Measurements from ENCODE around the gene TMEM253.
A peak's percentile ranks its signal among the peaks of the same experiment; 100 is the strongest.

The TMEM253 gene

DNA sequence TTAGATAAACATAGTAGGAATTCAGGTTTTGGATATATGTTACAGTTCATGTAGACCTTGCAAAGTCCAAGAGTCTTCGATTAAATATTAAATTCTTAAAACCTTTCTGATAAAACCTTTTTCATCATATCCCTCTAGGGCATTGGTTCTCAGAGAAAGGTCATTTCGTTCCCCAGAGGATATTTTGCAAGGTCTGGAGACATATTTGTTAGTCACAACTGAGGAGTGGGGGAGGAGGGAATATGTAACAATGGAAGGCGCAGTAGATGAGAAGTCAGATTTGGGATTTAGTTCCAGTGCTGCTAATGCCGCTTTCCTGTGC is 5.3 kb downstream of the TMEM253 start:
- no peak for DNase-seq (ENCODE audit: low spot score in 2 of 2)
- peaks cover 25% of the 10 kb centered on the region for H3K4me1 Mint-ChIP-seq
- no peak overlapping the region for H3K27ac Mint-ChIP-seq (ENCODE audit: low read depth)
- no peak for ATAC-seq (replicated peaks; ENCODE audit: extremely low read depth, poor library complexity, severe bottlenecking)
- H3K4me3 Mint-ChIP-seq: no peak overlapping the region
- H3K9me3 Mint-ChIP-seq: no peaks in the 10 kb centered on the region
- peaks cover 7% of the 10 kb centered on the region for H3K36me3 Mint-ChIP-seq (ENCODE audit: insufficient read depth)
- no peaks in the 10 kb centered on the region for H3K27me3 Mint-ChIP-seq

DNA sequence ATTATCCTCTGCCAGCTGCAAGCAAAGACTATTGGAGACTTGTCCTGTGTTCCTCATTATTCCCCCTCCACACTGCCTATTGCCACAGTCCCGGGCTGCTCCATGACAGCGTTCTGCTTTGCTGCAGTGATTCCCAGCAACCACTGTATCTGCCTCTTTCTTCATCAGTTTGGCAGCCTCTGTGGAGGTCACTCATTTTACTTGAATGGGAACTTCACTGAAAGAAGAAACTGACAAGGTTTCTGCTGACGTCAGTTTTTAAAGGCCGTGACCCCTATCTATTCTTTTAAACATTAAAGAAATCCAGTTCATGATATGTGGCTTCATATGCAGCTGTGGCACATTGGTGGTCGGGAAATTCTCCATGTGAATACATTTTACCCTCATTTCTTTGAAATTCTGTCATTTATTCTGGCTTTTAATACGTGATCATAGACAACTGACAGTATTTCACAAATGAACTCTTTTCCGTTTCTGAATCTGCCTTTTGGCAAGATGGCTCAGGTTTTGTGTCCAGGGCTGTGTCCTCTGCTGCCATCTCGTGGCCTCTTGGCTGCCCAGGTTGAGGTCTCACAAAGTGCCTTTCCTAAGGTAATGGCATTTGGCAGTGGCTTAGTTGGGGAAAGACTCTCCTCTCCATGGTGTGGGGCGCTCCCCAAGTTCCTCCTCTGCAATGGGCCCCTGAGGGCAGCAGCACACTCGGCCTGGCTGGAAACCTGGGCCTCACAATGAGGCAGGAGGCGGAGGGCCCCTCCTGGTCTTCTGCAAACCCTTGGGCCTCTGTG is 5.8 kb downstream of the TMEM253 start:
- no peak overlapping the region for H3K27ac Mint-ChIP-seq (ENCODE audit: low read depth)
- ATAC-seq (replicated peaks; ENCODE audit: extremely low read depth, poor library complexity, severe bottlenecking): no peak
- H3K36me3 Mint-ChIP-seq (ENCODE audit: insufficient read depth): peaks cover 6% of the 10 kb centered on the region
- peak; percentile 66 to 67 for DNase-seq (ENCODE audit: low spot score in 2 of 2)
- H3K27me3 Mint-ChIP-seq: no peaks in the 10 kb centered on the region
- H3K4me3 Mint-ChIP-seq: no peak overlapping the region
- H3K4me1 Mint-ChIP-seq: peaks cover 25% of the 10 kb centered on the region
- no peaks in the 10 kb centered on the region for H3K9me3 Mint-ChIP-seq

DNA sequence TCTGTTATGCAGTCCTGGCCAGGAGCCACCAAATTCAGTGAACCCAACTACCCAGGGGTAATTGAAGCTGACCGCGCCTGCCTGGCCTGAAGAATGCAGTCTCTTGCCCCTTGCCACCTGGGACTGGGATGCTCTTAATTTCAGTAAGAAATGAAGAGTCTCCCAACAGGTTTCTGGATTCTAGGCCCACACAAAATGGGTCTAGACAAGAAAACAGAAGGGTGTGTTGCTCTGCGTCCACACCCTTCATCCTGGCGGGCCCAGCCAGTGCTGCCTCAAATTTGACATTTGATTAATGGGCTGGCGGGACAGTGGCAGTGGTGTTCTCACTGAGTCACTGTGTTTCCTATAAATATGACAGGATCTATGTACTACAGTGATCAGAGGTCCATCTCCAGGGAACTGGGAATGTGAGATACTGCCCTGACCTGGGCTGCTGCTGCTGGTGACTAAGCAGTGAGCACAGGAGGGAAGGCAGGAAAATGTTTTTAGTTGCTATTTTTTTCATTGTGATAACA is 6.5 kb downstream of the TMEM253 start:
- Mint-ChIP-seq H3K27me3 (no peaks in the 10 kb centered on the region), H3K9me3 (no peaks in the 10 kb centered on the region), H3K27ac (ENCODE audit: low read depth) (no peak overlapping the region), H3K36me3 (ENCODE audit: insufficient read depth) (peaks cover 4% of the 10 kb centered on the region), H3K4me1 (peaks cover 22% of the 10 kb centered on the region), H3K4me3 (no peak overlapping the region)
- DNase-seq (ENCODE audit: low spot score in 2 of 2) (no peak), ATAC-seq (replicated peaks; ENCODE audit: extremely low read depth, poor library complexity, severe bottlenecking) (no peak)

DNA sequence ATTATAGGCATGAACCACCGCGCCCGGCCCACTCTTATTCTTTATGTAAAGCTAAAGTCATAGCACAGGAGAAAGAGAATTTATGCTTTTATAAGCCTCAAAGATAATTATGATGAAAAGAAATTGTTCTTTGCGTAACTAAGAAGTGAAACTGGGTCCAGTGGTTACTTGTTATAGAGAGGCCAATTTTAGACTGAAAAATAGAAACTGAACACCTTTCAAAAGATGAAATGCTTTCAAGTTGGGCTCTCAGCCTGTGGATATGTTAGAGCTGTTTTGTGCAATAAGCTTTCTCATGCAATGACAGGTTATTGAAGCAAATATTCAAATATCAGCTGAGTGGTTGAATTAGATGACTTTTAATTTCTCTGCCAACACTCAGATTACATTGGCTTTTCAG is 7.9 kb downstream of the TMEM253 start:
- DNase-seq (ENCODE audit: low spot score in 2 of 2): no peak
- H3K4me3 Mint-ChIP-seq: no peak overlapping the region
- H3K27ac Mint-ChIP-seq (ENCODE audit: low read depth): no peak overlapping the region
- no peaks in the 10 kb centered on the region for H3K9me3 Mint-ChIP-seq
- ATAC-seq (replicated peaks; ENCODE audit: extremely low read depth, poor library complexity, severe bottlenecking): no peak
- peaks cover 13% of the 10 kb centered on the region for H3K4me1 Mint-ChIP-seq
- H3K27me3 Mint-ChIP-seq: no peaks in the 10 kb centered on the region
- peaks cover 4% of the 10 kb centered on the region for H3K36me3 Mint-ChIP-seq (ENCODE audit: insufficient read depth)

DNA sequence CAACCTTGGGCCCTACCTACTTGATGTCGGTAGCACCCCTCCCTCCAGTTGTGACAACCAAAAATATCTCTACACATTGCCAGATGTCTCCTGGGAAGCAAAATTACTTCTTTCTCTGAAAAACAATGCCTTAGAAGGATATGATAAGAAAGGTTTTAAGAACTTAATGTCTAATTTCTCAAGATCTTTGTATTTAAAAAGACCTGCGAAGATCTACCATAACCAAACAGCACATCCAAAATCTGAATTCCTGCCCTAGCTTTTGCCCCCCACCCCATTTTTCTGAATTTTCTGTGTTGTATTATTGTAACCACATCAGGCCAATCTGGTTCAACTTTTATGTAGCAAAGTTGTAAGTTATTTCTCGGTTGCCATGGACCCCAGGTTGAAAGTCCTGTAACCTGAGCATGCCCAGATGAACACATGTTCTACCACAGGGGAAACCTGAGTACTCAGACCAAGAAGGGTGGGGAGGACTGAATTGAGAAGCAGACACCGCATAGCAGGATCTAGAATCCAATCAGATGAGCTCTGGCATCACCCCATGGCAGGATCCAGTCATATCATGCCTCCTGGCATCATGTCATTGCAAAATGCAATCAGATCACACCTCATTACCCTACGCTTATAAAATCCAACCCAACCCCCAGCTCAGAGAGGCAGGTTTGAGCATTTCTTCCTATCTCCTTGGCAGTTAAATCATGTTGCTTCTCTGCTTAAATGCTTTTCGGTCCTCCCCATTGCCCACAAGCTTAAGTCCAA is 8.7 kb downstream of the TMEM253 start:
- no peak overlapping the region for H3K4me3 Mint-ChIP-seq
- no peaks in the 10 kb centered on the region for H3K9me3 Mint-ChIP-seq
- H3K27me3 Mint-ChIP-seq: no peaks in the 10 kb centered on the region
- H3K4me1 Mint-ChIP-seq: peaks cover 9% of the 10 kb centered on the region
- no peak overlapping the region for H3K27ac Mint-ChIP-seq (ENCODE audit: low read depth)
- DNase-seq (ENCODE audit: low spot score in 2 of 2): no peak
- H3K36me3 Mint-ChIP-seq (ENCODE audit: insufficient read depth): no peaks in the 10 kb centered on the region
- no peak for ATAC-seq (replicated peaks; ENCODE audit: extremely low read depth, poor library complexity, severe bottlenecking)

DNA sequence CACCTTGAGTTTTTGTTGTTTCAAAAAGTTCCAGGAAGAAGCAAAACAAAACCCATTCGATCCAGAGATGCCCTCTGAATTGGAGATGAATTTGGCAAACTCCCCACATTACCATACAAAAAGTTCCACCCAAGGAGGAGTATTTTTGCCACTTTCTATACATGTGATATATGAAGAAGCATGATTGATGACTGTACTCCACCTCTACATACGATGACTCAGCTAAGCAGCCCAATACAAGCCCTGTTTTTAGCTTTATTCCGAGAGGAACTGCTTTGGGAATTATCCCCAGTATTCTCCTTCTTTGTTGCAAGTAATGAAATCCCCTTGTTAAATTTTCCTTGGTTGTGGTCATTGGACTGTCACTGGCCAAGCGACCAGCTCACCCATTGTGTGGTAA is 11.4 kb downstream of the TMEM253 start:
- Mint-ChIP-seq H3K27me3 (no peaks in the 10 kb centered on the region), H3K9me3 (no peaks in the 10 kb centered on the region), H3K4me3 (no peak overlapping the region), H3K36me3 (ENCODE audit: insufficient read depth) (no peaks in the 10 kb centered on the region), H3K27ac (ENCODE audit: low read depth) (no peak overlapping the region), H3K4me1 (no peaks in the 10 kb centered on the region)
- DNase-seq (ENCODE audit: low spot score in 2 of 2) (no peak), ATAC-seq (replicated peaks; ENCODE audit: extremely low read depth, poor library complexity, severe bottlenecking) (no peak)

DNA sequence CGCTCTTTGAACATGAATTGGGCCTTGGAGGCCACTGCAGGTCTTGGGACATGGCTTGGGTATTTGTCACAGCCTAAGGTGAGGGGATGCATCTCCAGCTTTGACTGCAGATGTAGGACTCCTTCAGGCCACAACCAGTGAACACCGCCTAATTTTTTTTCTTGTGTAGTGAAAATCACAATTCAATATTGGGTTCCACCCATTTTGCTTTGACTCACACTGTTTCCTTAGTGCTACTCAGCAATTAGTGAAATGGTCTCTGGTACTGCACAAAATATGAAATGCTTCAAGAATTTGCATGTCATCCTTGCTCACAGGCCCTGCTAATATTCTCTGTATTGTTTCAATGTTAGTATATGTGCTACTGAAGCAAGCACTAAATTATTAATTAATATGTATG is 12.5 kb downstream of the TMEM253 start:
- Mint-ChIP-seq H3K4me1 (no peaks in the 10 kb centered on the region), H3K36me3 (ENCODE audit: insufficient read depth) (no peaks in the 10 kb centered on the region)

DNA sequence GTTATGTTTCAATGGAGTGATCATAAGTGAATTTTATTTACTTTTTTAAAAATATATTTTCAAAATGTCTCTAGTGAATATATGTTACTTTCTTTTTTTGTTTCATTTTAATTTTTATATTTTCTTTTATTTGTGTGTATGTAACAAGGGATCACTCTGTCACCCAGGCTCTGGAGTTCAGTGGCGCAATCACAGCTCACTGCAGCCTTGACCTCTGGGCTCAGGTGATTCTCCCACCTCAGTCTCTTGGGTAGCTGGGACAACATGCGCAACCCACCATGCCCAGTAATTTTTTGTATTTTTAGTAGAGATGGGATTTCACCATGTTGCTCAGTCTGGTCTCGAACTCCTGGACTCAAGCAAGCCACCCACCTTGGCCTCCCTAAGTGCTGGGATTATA is 18.1 kb downstream of the TMEM253 start:
- DNase-seq (ENCODE audit: low spot score in 2 of 2) (no peak), ATAC-seq (replicated peaks; ENCODE audit: extremely low read depth, poor library complexity, severe bottlenecking) (no peak)
- Mint-ChIP-seq H3K4me1 (no peaks in the 10 kb centered on the region), H3K27me3 (peaks cover 59% of the 10 kb centered on the region), H3K27ac (ENCODE audit: low read depth) (no peak overlapping the region), H3K9me3 (no peaks in the 10 kb centered on the region), H3K36me3 (ENCODE audit: insufficient read depth) (no peaks in the 10 kb centered on the region), H3K4me3 (no peak overlapping the region)

More for the DNA sequence above, 12.5 kb downstream of the TMEM253 start:
- no peak for DNase-seq (ENCODE audit: low spot score in 2 of 2)
- Mint-ChIP-seq H3K27me3 (peaks cover 10% of the 10 kb centered on the region), H3K4me3 (no peak overlapping the region), H3K9me3 (no peaks in the 10 kb centered on the region), H3K27ac (ENCODE audit: low read depth) (no peak overlapping the region)
- no peak for ATAC-seq (replicated peaks; ENCODE audit: extremely low read depth, poor library complexity, severe bottlenecking)

DNA sequence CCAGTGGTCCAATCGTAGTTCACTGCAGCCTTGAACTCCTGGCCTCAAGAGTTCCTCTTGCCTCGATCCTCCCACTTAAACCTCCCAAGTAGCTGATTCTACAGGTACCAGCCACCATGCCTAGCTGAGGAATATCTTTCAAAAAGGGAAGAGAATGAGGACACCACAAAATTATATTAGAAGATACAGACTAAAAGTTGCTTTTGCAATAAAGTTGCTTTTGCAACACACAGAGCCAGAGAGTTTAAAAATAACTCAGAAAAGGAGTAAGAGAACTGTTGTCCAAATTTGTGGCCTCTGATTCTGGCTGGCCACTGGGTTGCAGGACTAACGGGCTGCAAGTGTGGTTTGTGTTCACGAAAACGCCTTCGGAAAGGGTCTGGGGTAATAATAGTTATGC is 19.8 kb downstream of the TMEM253 start:
- no peaks in the 10 kb centered on the region for H3K9me3 Mint-ChIP-seq
- no peaks in the 10 kb centered on the region for H3K36me3 Mint-ChIP-seq (ENCODE audit: insufficient read depth)
- no peak overlapping the region for H3K27ac Mint-ChIP-seq (ENCODE audit: low read depth)
- no peaks in the 10 kb centered on the region for H3K4me1 Mint-ChIP-seq
- H3K4me3 Mint-ChIP-seq: no peak overlapping the region
- H3K27me3 Mint-ChIP-seq: peaks cover 74% of the 10 kb centered on the region
- DNase-seq (ENCODE audit: low spot score in 2 of 2) (no peak), ATAC-seq (replicated peaks; ENCODE audit: extremely low read depth, poor library complexity, severe bottlenecking) (no peak)

DNA sequence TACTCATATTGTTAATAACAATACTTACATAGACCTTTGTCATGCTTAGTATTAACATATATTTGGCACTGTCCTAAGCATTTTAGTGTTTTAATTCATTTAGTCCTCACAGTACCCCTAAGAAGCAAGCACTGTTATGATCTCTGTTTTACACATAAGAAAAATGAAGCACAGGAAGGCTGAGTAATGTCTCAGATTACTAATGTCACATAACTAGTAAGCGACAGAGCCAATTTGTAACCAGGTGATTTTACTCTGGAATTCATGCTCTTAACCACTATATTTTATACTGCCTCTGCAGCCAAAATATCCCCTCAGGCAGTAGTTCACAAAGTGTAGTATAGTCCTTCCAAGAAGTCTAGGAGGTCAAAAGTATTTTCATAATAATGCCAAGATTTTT is 20.3 kb downstream of the TMEM253 start:
- Mint-ChIP-seq H3K27me3 (peaks cover 78% of the 10 kb centered on the region), H3K27ac (ENCODE audit: low read depth) (no peak overlapping the region), H3K4me1 (no peaks in the 10 kb centered on the region), H3K36me3 (ENCODE audit: insufficient read depth) (no peaks in the 10 kb centered on the region), H3K9me3 (no peaks in the 10 kb centered on the region), H3K4me3 (no peak overlapping the region)
- DNase-seq (ENCODE audit: low spot score in 2 of 2) (no peak), ATAC-seq (replicated peaks; ENCODE audit: extremely low read depth, poor library complexity, severe bottlenecking) (no peak)

DNA sequence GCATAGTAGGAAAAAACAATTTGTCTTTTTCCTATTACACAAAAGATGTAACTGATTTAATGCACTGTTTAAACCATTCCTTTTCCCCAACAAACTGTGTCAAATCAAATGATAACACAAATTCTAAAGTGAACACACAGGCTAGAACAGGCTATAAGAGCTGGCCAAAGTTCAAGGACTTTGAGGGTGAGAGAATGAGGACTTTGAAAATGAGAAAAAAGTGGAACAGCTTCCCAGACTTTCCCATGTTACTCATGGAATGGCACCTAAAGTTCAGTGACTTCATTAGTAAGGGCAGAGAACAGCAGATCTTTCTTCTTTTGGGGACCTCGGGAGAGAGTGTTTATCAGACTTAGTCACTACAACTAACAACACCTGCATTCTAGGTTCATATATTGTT is 22.6 kb downstream of the TMEM253 start:
- peaks cover 90% of the 10 kb centered on the region for H3K27me3 Mint-ChIP-seq
- H3K4me3 Mint-ChIP-seq: no peak overlapping the region

DNA sequence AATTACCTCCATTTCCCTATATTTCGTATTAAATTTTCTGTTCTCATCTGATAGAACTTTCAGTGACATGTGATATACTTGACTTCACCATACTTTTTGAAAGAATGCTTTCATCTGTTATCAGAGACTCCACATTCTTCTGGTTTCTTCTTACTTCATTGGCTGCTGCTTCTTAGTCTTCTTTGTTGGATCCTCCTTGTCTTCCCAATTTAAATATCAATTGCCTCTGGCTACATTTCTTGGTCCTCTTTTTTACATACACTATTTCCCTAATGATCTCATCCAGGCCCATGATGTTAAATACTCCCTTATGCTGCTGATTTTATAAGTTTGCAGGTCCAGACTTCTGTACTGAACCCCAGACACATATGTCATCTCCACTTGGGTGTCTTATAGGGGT is 33.0 kb downstream of the TMEM253 start:
- Mint-ChIP-seq H3K4me3 (no peak overlapping the region), H3K36me3 (ENCODE audit: insufficient read depth) (no peaks in the 10 kb centered on the region), H3K27me3 (peaks cover under 1% of the 10 kb centered on the region), H3K9me3 (no peaks in the 10 kb centered on the region), H3K4me1 (no peaks in the 10 kb centered on the region), H3K27ac (ENCODE audit: low read depth) (no peak overlapping the region)
- DNase-seq (ENCODE audit: low spot score in 2 of 2) (no peak), ATAC-seq (replicated peaks; ENCODE audit: extremely low read depth, poor library complexity, severe bottlenecking) (no peak)

More for the DNA sequence above, 22.6 kb downstream of the TMEM253 start:
- Mint-ChIP-seq H3K4me1 (no peaks in the 10 kb centered on the region), H3K36me3 (ENCODE audit: insufficient read depth) (no peaks in the 10 kb centered on the region), H3K9me3 (no peaks in the 10 kb centered on the region), H3K27ac (ENCODE audit: low read depth) (no peak overlapping the region)
- DNase-seq (ENCODE audit: low spot score in 2 of 2): no peak
- no peak for ATAC-seq (replicated peaks; ENCODE audit: extremely low read depth, poor library complexity, severe bottlenecking)

DNA sequence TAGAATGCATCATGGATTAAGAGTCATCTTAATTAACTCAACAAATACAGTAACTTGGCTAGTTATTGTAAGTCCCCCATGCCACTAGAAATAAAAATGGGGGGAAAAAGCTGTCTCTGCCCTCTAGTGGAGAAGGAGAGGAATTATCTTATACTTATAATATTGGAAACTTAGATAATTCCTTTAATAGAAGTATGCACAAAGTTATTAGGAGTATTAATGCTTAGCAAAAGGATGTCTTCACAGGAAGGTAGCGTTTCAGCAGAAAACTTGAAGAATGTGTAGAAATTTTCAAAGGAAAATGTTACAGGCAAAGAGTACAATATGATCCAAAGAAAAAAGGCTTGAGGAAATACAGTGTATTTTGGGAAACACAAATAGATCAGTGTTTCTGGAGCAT is 35.2 kb downstream of the TMEM253 start:
- Mint-ChIP-seq H3K9me3 (no peaks in the 10 kb centered on the region), H3K4me1 (no peaks in the 10 kb centered on the region), H3K27me3 (peaks cover 10% of the 10 kb centered on the region), H3K27ac (ENCODE audit: low read depth) (no peak overlapping the region), H3K4me3 (no peak overlapping the region), H3K36me3 (ENCODE audit: insufficient read depth) (no peaks in the 10 kb centered on the region)
- DNase-seq (ENCODE audit: low spot score in 2 of 2): no peak
- no peak for ATAC-seq (replicated peaks; ENCODE audit: extremely low read depth, poor library complexity, severe bottlenecking)

All from central memory CD8-positive, alpha-beta T cell (primary cell).